LNCaP clone FGC (cell line): ENCODE data around the gene CBFB.

Experiments
- DNase-seq: peaks from one replicate; pipeline ENCODE4 v3.0.0-alpha.2; 2011; ENCODE audit warnings: low read depth
- H3K4me3 ChIP-seq: 2 replicates; pipeline ENCODE4 v1.5.1; 2011; ENCODE audit warnings: mild to moderate bottlenecking, low read depth, low read length, control low read depth
- TF ChIP-seq, protein P1 (sequence below): IDR thresholded peaks from 2 replicates; pipeline ENCODE4 v1.5.1; 2012; ENCODE audit warnings: mild to moderate bottlenecking; ENCODE audit not compliant: control insufficient read depth, insufficient read depth; ENCODE audit errors: extremely low read depth

The CBFB gene

DNA sequence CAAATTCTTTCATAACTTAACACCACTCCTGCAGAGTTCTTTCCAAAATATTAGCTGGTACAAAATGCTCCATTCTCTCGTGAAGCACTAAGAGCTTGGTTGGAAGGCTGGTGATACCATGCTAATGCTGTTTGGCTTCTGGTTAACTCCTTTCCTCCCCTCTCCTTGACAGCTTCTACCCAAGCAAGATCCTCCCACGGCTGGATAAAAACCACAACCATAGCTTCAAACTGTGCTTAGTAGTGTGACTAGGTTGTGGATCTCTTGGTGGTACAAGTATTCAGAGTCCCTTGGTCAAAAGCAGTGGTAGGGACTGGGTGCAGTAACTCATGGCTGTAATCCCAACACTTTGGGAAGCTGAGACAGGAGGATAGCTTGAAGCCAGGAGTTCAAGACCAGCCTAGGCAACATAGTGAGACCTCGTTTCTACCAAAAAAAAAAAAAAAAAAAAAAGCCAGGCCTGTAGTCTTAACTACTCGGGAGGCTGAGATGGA is 83.0 kb downstream of the CBFB start:
- TF ChIP-seq, protein P1, sequence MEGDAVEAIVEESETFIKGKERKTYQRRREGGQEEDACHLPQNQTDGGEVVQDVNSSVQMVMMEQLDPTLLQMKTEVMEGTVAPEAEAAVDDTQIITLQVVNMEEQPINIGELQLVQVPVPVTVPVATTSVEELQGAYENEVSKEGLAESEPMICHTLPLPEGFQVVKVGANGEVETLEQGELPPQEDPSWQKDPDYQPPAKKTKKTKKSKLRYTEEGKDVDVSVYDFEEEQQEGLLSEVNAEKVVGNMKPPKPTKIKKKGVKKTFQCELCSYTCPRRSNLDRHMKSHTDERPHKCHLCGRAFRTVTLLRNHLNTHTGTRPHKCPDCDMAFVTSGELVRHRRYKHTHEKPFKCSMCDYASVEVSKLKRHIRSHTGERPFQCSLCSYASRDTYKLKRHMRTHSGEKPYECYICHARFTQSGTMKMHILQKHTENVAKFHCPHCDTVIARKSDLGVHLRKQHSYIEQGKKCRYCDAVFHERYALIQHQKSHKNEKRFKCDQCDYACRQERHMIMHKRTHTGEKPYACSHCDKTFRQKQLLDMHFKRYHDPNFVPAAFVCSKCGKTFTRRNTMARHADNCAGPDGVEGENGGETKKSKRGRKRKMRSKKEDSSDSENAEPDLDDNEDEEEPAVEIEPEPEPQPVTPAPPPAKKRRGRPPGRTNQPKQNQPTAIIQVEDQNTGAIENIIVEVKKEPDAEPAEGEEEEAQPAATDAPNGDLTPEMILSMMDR, result no peak
- no peak for DNase-seq
- H3K4me3 ChIP-seq, result peak overlapping the region; percentile 98

DNA sequence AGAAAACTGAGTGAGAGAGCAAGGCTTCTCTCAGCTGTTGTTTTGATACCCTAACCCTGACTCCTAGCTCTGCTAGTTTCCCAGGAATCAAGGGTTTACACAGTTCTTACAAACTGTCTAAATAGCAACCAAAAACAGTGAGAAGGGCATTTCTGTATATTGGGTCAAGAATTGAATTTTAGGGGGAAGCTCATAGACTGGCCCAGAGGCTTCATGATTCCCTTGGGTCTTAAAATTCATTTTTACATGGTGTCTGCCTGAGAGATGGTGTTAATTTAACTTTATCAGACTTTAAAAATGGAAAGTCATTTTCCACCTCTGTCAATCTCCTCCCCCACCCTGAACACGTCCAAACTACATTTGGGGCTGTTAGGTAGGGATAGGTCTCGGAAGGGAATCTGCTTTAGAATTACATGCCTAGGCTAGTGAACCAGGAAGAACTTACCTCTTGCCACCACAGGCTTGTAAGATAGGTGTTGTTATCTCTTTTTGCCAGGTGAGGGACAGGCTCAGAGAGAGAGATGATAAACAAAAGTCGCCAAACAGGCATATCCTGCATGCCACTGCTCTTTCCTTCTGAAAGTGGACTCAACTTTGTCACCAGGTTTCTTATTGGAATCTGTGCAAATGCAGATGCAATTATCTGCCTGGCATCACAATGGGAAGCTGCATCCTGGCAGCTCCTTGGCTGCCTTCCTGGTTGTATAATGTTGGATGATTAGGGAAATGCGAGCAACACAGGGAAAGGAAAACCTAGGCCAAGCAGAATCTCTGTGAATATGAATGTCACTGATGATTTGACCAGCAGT is 83.8 kb downstream of the CBFB start:
- peak overlapping the region; percentile 98 for H3K4me3 ChIP-seq
- TF ChIP-seq, protein P1, result 0 out of 2 replicates have a peak, but pooled peaks have one; percentile 7
- DNase-seq, result peak; percentile 98

DNA sequence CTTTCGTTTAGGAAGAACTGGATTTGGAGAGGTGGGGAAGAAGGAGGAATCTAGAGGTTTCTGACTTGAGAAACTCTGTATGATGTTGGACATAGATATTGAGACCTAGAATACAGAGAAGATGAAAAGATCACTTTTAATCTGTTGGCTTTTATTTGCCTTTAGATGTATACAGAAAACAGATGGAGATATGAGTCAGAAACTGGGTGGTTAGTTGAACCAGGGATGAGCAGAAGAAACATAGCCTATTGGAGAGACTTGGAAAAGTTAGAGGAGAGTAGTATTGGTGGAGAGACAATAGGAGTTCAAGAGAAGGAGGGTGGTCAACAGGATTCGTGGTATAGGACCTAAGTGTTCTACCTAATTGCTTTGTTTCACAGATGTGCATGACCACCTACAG is 85.8 kb downstream of the CBFB start:
- TF ChIP-seq, protein P1, result no peak
- no peak overlapping the region for H3K4me3 ChIP-seq
- no peak for DNase-seq

DNA sequence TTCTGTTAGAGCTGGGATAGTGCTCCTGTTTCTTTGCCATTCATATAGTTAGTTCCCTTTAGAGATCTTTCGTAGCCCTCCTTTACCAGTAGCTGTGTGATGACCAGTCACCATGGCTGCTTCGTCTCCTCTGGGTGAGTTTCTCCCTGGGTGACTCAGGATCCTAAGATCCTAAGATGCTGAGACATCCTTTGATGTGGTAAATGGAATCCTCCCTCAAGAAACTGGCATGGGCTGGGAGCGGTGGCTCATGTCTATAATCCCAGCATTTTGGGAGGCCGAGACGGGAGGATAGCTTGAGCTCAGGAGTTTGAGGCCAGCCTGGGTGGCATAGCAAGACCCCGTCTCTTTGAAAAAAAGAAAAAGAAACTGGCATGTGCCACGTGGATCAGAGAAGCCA is 86.7 kb downstream of the CBFB start:
- TF ChIP-seq, protein P1, result no peak
- no peak overlapping the region for H3K4me3 ChIP-seq
- no peak for DNase-seq

DNA sequence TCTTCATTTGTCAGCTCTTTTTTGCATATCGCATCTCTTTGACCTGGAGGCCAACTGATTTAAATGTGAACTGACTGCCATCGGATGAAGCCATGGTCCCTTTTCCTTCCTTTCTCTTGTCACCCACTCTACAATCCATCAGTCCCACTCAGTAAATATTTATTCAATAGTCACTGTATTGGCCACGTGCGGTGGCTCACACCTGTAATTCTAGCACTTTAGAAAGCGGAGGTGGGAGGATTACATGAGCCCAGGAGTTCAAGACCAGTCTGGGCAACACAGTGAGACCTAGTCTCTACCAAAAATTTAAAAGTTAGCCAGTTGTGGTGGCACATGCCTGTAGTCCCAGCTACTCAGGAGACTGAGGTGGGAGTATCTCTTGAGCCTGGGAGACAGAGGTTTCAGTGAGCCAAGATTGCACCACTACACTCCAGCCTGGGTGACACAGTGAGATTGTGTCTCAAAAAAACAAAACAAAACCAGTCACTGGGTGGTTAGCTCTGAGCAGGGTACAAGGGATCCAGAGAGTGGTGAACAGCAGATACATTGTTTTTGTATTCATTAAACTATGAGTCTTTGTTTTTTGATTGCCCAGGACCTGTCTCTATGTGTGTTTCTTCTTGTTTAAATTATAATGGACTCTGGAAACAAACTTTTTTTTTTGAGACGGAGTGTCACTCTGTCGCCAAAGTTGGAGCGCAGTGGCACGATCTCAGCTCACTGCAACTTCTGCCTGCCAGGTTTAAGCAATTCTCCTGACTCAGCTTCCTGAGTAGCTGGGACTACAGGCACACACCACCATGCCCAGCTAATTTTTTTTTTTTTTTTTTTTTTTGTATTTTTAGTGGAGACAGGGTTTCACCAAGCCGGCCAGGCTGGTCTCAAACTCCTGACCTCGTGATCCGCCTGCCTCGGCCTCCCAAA is 87.7 kb downstream of the CBFB start:
- no peak overlapping the region for H3K4me3 ChIP-seq
- TF ChIP-seq, protein P1, result no peak
- DNase-seq, result no peak

DNA sequence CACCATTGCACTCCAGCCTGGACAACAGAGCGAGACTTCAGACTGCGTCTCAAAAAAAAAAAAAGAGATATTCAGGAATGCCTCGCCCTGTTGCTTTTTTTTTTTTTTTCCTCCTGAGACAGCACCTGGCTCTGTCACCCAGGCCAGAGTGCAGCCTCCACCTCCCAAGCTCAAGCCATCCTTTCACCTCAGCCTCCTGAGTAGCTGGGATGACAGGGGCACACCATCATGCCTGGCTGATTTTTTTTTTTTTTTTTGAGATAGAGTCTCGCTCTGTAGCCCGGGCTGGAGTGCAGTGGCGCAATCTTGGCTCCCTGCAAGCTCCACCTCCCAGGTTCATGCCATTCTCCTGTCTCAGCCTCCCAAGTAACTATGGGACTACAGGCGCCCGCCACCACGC is 88.8 kb downstream of the CBFB start:
- no peak overlapping the region for H3K4me3 ChIP-seq
- TF ChIP-seq, protein P1, result no peak
- no peak for DNase-seq
